NCI-H345 treated with DMSO at 0.1 percent for 48 hours (cell line): ENCODE data around the gene ZBTB17.
"Not testable (repeated sequence)": the region's sequence is repeated elsewhere in the genome, so short reads cannot be mapped to it uniquely, and the experiment has no call there.

Experiments
- DNase-seq: peaks from one replicate; lab custom pipeline; 2025; ENCODE audit not compliant: unreplicated experiment; lab: John Stamatoyannopoulos, UW

The ZBTB17 gene

GRCh38 chr1:15975805-15976680 lies at the start of gene ZBTB17:
ZBTB17 (minus strand) TSS chr1:15976101; CDS start chr1:15948495, 27,606 bp downstream.
- DNase-seq, result peak; percentile 80

GRCh38 chr1:16023050-16023653 lies 47.3 kb upstream of the ZBTB17 start:
- no peak for DNase-seq

- no peak for DNase-seq
Observed at GRCh38 chr1:16022393-16022792, 46.5 kb upstream of the ZBTB17 start.

GRCh38 chr1:16021681-16022080 lies 45.8 kb upstream of the ZBTB17 start, which contains the start of gene CLCNKA:
CLCNKA (plus strand) TSS chr1:16022036; CDS start chr1:16022620, 584 bp downstream.
- no peak for DNase-seq

GRCh38 chr1:16020878-16021277 lies 45.0 kb upstream of the ZBTB17 start:
- not testable (repeated sequence) for DNase-seq

- DNase-seq, result no peak
Observed at GRCh38 chr1:16020325-16020724, 44.4 kb upstream of the ZBTB17 start.

- no peak for DNase-seq
Observed at GRCh38 chr1:16019644-16020277, 43.9 kb upstream of the ZBTB17 start.

GRCh38 chr1:16018749-16019643 lies 43.1 kb upstream of the ZBTB17 start:
- DNase-seq, result no peak

GRCh38 chr1:16018308-16018707 lies 42.4 kb upstream of the ZBTB17 start:
- DNase-seq, result no peak

GRCh38 chr1:16017461-16018303 lies 41.8 kb upstream of the ZBTB17 start, which contains the start of gene HSPB7:
HSPB7 (minus strand) TSS chr1:16018043; CDS start chr1:16017963, 80 bp downstream.
- DNase-seq, result no peak

- no peak for DNase-seq
Observed at GRCh38 chr1:16017076-16017460, 41.2 kb upstream of the ZBTB17 start.

GRCh38 chr1:16015960-16016901 lies 40.3 kb upstream of the ZBTB17 start:
- DNase-seq, result no peak

GRCh38 chr1:16015491-16015890 lies 39.6 kb upstream of the ZBTB17 start:
- DNase-seq, result no peak

- no peak for DNase-seq
Observed at GRCh38 chr1:16014509-16015482, 38.9 kb upstream of the ZBTB17 start.

GRCh38 chr1:16013908-16014258 lies 38.0 kb upstream of the ZBTB17 start:
- no peak for DNase-seq

GRCh38 chr1:16013220-16013907 lies 37.5 kb upstream of the ZBTB17 start:
- DNase-seq, result no peak

- no peak for DNase-seq
Observed at GRCh38 chr1:16012590-16013219, 36.8 kb upstream of the ZBTB17 start.
